ENCODE data around the gene C1orf159.

Gene C1orf159

GRCh38 chr1:1054099-1054700 lies 61.7 kb downstream of the C1orf159 start:
- no peak overlapping the region for H3K4me3 ChIP-seq (ENCODE audit: low read depth, low read length)

GRCh38 chr1:1053682-1054081 lies 62.2 kb downstream of the C1orf159 start:
- H3K4me3 ChIP-seq (ENCODE audit: low read depth, low read length) = no peak overlapping the region
- no peak for TF ChIP-seq CTCF (IDR thresholded peaks at IDR 0.05; ENCODE audit: borderline replicate concordance, insufficient read depth, low read depth, low read length)

More at GRCh38 chr1:1054099-1054700, 61.7 kb downstream of the C1orf159 start:
- TF ChIP-seq CTCF (IDR thresholded peaks at IDR 0.05; ENCODE audit: borderline replicate concordance, insufficient read depth, low read depth, low read length) = no peak

GRCh38 chr1:1053022-1053421 lies 62.9 kb downstream of the C1orf159 start:
- no peak for TF ChIP-seq CTCF (IDR thresholded peaks at IDR 0.05; ENCODE audit: borderline replicate concordance, insufficient read depth, low read depth, low read length)
- no peak overlapping the region for H3K4me3 ChIP-seq (ENCODE audit: low read depth, low read length)

- TF ChIP-seq CTCF (IDR thresholded peaks at IDR 0.05; ENCODE audit: borderline replicate concordance, insufficient read depth, low read depth, low read length) = no peak
- H3K4me3 ChIP-seq (ENCODE audit: low read depth, low read length) = no peak overlapping the region
Measured at GRCh38 chr1:1052003-1052840, 63.7 kb downstream of the C1orf159 start.

- H3K4me3 ChIP-seq (ENCODE audit: low read depth, low read length) = no peak overlapping the region
- TF ChIP-seq CTCF (IDR thresholded peaks at IDR 0.05; ENCODE audit: borderline replicate concordance, insufficient read depth, low read depth, low read length) = no peak
Measured at GRCh38 chr1:1051127-1051810, 64.6 kb downstream of the C1orf159 start.

- H3K4me3 ChIP-seq (ENCODE audit: low read depth, low read length) = no peak overlapping the region
- no peak for TF ChIP-seq CTCF (IDR thresholded peaks at IDR 0.05; ENCODE audit: borderline replicate concordance, insufficient read depth, low read depth, low read length)
Measured at GRCh38 chr1:1050577-1051052, 65.3 kb downstream of the C1orf159 start.

All from GM12875 (cell line).